HG03045 (cell line): Measurements from ENCODE around the gene KCNAB2.
"Not testable (repeated sequence)": the region's sequence is repeated elsewhere in the genome, so short reads cannot be mapped to it uniquely, and the experiment has no call there.

Experiments used
- ATAC-seq: cut with Tn5 transposase; IDR thresholded peaks from one replicate; pipeline ENCODE4 v1.9.1; 2021; ENCODE audit warnings: mild to moderate bottlenecking, moderate library complexity; ENCODE audit not compliant: unreplicated experiment

Gene KCNAB2

GRCh38 chr1:6009120-6010040 is 36.3 kb upstream of the KCNAB2 start:
- ATAC-seq: no peak

DNA sequence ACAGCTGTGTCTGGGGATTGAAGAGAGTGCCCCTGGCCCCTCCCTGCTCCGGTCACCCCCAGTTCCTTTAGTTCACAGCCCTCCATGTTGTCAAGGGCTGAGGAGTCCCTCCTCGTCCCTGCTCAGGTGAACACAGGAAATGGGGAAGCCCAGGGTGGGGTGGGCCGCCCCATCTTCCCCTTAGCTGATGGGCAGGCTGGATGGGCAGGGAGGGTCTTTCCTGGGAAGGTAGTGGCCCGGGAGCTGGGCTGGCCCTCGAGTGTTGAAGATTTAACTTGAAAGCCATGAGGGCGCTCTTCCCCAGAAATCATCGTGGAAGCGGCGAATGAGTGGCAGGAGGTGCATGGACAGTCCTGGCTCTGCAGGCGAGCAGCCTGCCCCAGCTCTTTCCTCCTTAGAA is 35.1 kb upstream of the KCNAB2 start:
- ATAC-seq: no peak

DNA sequence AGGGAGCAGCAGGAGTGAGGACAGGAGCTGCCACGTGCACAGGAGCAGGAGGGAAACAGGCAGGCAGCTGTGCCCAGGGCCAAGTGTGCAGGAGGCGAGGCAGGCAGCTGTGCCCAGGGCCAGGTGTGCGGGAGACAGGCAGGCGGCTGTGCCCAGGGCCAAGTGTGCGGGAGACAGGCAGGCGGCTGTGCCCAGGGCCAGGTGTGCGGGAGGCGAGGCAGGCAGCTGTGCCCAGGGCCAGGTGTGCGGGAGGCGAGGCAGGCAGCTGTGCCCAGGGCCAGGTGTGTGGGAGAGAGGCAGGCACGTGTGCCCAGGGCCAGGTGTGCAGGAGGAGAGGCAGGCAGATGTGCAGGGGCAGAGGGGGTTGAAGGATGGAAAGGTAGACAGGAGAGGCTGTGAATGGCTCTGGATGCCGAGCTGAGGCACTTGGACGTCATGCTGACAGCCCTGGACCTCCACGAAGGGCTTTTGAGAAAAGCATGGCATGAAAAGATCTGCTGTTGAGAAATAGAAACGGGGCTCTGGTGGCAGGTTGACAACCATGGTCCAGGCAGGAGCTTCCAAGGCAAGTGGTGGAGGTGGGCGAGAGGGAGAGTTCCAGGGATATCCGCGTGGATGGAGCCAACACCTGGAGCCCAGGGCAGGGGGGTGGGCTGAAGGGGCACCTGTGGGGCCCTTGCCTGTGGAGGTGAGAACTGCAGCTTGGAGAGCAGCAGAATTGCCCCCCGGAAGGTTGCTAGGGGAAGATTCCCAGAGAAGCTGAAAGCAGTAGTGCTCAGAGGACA is 34.3 kb upstream of the KCNAB2 start:
- no peak for ATAC-seq

- ATAC-seq: no peak
These were observed 33.8 kb upstream of the KCNAB2 start for GRCh38 chr1:6011946-6012258.

DNA sequence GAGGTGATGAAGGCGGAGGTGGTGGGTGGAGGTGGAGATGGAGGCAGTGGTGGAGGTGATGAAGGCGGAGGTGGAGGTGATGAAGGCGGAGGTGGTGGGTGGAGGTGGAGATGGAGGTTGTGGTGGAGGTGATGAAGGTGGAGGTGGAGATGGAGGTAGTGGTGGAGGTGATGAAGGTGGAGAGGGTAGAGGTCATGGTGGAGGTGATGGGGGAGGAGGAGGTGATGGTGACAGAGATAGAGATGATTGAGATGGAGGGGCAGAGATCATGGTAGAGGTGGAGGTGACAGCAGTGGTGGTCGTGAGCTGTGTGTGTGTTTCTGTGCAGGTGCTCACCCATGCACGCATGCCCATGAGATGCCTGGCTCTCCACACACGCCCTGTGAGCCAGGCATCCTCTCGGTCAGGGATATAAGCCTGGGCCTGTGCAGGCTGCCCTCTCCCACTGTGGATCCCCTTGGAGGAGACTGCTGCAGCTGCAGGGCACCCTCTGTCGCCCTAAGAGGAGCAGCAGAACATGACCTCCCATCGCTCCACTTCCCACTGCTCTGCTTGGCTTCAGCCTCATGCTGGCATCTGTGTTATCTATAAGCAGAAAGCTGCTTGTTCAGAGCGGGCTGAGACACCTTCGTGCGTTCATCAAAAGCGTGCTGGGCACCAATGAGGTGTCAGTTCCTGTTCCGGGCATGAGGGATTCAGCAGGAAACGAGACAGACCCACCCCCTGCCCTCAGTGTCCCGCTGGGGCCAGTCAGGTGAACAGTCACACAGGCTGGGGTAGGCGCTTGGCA is 33.0 kb upstream of the KCNAB2 start:
- ATAC-seq: no peak

- no peak for ATAC-seq
These were observed 32.2 kb upstream of the KCNAB2 start for GRCh38 chr1:6013491-6013890.

DNA sequence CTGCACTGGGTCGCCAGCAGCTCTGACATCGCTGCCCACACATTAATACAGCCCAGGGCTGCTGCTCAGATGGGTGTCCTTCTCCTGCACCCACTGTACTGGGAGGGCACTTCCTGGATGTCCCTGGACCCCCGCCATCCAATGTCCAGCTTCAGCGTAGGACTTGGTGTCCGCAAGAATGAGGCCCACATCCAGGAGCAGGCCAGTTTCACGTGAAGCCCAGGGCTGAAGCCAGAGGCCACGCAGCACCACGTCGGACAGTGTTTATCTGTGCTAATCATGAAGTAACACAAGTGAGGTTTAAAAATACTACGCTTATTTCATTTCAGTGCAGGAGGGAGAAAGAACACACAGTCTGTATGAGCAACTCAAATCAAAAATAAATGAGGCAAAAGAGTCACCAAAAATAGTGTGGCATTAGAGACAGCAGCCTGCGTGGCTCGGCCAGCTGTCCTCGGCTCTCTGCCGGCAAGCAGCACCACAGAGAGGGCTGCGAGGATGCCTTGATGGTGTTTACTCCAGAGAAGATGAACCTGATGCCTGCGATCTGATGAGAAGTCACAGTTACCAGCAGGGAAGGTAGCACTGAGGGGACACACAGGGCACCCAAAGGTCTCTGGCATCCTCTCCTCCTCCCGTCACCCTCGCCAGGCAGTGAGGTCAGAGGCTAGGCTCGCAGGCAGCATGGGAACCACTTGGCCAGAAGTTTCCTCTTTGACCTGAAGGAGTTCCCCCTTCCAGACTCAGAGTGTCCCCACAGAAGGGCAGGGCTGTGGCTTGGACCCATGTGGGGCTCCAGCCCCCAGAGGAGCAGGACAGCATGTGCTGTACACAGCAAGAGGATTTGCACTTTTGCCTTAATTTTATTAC is 31.3 kb upstream of the KCNAB2 start:
- ATAC-seq: no peak

DNA sequence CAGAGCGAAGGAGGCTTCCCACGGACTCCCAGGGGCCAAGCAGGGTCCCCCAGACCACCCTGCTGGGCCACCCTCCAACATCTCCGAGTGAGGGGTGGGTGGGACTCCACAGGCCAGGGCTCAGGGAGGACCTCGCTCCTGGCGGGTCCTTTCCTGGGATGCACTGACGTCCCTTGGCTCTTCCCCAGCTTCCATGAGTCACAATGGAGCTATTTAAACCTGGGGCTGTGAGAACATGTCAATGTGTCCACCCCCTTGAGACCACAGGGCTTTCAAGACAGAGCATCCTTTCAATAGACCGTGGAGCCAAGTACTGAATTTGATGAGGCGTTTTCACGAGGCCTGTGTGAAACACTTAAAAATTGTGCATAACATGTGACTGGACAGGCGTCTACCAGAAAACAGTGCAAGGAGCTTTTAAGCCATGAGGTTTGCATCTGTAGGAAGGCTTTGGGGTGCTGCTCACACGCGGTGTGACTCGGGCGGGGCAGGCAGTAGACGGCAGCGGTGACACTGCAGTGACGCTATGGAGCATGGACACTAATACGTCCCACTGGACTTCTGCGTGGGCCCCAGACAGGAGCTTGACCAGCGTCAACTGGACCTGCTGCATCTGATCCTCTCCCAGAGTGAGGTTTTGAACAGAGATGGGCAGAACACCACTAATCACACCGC is 29.4 kb upstream of the KCNAB2 start:
- ATAC-seq: no peak

GRCh38 chr1:6017654-6018053 is 28.0 kb upstream of the KCNAB2 start:
- not testable (repeated sequence) for ATAC-seq

GRCh38 chr1:6019166-6019845 is 26.4 kb upstream of the KCNAB2 start:
- ATAC-seq: no peak

DNA sequence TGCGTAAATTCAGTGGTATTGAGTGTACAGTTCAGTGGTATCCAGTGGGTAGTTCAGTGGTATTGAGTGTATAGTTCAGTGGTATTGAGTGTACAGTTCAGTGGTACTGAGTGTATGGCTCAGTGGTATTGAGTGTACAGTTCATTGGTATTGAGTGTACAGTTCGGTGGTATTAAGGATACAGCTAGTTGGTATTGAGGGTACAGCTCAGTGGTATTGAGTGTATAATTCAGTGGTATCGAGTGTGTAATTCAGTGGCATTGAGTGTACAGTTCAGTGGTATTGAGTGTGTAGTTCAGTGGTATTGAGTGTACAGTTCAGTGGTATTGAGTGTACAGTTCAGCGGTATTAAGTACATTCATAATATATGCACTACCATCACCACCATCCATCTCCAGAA is 23.5 kb upstream of the KCNAB2 start:
- no peak for ATAC-seq

GRCh38 chr1:6023346-6023745 is 22.3 kb upstream of the KCNAB2 start:
- ATAC-seq: no peak

GRCh38 chr1:6024376-6024775 is 21.3 kb upstream of the KCNAB2 start:
- ATAC-seq: no peak

DNA sequence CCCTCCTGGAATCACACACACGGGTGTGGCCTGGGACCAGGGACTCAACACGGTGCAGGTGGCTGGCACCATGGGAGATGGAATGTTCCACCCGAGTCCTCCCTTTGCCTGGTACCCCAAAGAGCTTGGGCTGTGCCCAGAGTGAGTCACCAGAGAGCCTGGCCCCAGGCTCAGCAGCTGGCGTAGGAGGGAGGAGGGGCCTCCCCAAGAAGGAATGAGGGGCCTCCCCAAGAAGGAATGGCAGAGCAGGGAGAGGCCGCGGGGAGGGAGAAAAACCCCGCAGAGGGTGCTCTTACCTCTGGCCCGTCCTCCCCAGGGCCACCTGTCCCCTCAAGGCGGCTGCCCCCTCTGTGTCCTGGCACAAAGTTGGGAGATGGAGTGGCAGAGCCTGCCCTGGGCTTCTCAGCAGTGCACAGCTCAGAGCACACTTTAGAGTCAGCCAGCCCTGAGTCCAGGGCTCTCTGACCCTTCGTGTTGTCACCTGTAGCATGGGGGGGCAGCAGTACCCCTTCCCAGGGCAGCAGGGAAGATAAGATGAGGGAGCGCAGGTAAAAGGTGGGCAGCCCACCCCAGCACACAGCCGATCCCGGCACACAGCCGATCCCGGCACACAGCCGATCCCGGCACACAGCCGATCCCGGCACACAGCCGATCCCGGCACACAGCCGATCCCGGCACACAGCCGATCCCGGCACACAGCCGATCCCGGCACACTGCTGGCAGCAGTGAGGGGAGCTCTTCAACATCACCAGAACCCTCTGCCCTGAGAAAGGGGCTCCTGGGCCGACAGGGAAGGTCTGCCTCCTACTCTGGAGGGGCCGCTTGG is 20.2 kb upstream of the KCNAB2 start:
- ATAC-seq: no peak

DNA sequence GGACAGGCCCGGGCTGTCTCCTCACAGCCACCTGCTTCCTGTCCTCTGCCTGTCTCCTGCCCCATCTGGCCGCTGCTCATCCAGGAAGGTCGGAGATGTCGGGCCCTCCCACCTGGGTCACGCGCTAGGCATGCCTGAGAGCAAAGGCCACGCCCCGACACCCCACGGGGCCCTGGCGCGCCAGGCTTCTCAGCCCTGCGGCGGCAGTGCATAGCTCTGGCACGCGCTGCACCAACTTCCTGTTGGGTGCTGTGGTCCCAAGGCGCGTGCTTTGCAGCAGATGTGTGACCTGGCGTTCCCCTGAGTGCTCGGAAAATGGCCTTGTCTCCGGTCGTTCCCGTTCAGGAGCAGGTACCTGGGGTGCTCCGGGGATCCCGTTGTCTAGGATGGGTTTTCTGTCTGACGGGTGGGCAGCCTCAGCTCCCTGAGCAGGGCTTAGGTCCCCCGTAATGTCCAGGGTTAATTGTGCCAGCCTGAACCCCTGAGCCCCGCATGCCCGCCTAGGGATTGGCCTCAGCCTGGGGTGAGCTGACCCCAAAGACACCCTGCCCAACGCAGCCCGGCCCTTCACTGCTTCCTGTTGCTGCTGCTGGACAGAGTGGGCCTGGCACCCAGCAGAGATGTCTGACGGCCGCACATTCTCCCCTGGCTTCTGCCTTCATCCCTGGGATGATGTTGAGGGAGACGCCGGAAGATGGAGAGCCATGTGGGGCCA is 19.4 kb upstream of the KCNAB2 start:
- ATAC-seq: peak; percentile 79

DNA sequence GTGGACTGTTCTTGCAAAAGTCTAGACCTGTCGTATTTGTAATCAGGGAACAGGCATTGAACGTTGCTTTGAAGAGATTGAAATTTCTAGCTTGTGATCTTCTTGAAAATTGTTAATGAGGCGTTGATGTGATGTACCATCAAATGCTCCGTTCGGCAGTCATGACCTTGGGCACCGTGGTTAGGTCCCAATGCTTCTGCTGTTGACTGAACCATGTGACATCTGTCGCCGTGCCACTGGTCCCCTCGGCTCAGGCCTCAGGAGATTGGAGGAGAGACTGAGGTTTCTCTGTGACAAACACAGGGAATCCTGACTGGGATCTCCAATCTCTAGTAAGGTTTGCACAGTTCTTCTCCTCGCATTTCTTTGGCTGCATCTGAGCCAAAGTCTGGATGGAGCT is 18.1 kb upstream of the KCNAB2 start:
- ATAC-seq: no peak

GRCh38 chr1:6028042-6028850 is 17.4 kb upstream of the KCNAB2 start:
- ATAC-seq: no peak
